ENCODE measurements around the gene GNAO1.

GRCh38 chr16:56264609-56264972 is 73.3 kb downstream of the GNAO1 start:
- TF ChIP-seq, protein P1, sequence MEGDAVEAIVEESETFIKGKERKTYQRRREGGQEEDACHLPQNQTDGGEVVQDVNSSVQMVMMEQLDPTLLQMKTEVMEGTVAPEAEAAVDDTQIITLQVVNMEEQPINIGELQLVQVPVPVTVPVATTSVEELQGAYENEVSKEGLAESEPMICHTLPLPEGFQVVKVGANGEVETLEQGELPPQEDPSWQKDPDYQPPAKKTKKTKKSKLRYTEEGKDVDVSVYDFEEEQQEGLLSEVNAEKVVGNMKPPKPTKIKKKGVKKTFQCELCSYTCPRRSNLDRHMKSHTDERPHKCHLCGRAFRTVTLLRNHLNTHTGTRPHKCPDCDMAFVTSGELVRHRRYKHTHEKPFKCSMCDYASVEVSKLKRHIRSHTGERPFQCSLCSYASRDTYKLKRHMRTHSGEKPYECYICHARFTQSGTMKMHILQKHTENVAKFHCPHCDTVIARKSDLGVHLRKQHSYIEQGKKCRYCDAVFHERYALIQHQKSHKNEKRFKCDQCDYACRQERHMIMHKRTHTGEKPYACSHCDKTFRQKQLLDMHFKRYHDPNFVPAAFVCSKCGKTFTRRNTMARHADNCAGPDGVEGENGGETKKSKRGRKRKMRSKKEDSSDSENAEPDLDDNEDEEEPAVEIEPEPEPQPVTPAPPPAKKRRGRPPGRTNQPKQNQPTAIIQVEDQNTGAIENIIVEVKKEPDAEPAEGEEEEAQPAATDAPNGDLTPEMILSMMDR (conservative IDR thresholded peaks at IDR 0.05), result no peak
- no peak for TF ChIP-seq ZFX (IDR thresholded peaks at IDR 0.05)
